Femur (tissue), 1 donor: Measurements from ENCODE around the gene CALCR.
"Not testable (repeated sequence)": the region's sequence is repeated elsewhere in the genome, so short reads cannot be mapped to it uniquely, and the experiment has no call there.

Source experiments
- DNase-seq: peaks from one replicate; pipeline ENCODE4 v3.0.0-alpha.2; 2017

CALCR gene

GRCh38 chr7:93559639-93560491, 14.7 kb downstream of the CALCR start:
- DNase-seq = no peak

GRCh38 chr7:93558705-93559614, 15.6 kb downstream of the CALCR start:
- no peak for DNase-seq

GRCh38 chr7:93551931-93552330, 22.6 kb downstream of the CALCR start:
- DNase-seq = no peak

DNA sequence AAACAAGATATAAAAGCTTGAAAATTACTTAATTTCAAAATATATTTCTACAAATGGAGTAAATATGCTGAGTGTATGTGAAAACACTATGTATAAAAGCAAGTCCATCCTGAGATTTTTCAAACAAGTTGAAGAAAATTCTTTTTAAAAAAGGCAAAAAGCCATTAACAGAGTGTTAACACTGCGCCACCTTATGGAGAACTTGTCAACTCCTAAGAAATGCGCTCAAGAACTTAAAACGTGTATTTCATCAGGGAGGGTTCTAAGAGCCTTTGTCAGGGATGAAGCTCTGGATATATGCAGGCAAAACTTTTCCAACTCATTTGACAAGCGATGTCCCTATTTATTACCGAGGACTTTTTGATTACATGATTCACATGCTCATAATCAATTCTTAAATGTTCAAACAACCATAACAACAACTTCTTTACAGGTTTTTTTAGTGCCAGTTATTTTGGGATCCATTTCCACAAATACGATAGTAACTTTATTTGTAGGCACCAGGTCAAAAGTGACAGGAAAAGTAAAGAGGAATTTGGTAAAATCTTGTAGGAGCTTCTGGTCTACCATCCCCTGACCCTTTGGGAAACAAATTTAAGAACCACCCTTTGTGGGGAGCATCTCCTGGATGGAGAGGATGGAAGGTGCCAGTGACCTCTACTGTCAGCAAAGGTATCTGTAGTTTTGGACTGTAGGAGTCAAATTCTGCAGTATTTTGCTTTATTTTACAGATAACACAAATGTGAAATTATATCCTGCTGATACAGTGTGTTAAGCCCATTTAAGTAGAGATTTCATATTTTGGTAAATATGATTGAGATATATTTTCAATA, 23.2 kb downstream of the CALCR start:
- no peak for DNase-seq

GRCh38 chr7:93547716-93548115, 26.8 kb downstream of the CALCR start:
- no peak for DNase-seq

- peak; percentile 40 for DNase-seq
Measured at GRCh38 chr7:93544691-93545090, 29.8 kb downstream of the CALCR start.

DNA sequence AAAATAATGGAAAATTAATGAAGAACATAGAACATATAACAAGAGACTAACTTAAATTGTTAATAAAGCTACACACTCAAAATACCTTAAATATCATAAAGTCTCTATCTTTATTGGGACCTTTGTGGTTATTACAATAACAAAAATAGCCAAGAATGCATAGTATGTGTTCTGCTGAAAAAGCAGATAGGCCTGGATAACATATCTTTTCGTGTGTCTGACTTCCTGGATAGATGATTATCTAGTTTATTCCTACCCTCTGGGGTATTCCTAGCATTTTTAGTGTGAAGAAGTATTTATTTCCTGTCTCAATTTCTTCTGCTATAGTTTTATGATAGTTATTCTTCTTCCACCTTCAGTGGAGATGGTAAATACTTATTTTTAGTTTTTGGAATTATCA, 36.5 kb downstream of the CALCR start:
- no peak for DNase-seq

DNA sequence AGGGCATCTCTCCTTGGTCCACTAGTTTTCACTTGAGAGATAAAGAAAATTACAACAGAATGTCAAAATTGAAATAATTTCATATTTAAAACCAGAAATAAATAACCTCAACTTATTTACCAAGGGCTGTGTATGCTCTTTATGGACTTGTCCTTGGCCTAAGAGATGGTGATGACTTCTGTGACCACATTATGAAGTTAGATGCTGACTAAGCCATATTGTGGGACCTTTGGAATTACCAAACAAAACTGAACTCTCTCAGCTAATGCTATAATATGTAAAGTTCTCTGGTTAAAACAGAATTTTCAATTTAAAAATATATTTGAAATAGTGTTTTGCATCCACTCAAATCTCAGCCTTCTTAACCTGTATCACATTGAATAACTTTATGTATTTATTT, 38.9 kb downstream of the CALCR start:
- no peak for DNase-seq

- DNase-seq = no peak
Measured at GRCh38 chr7:93530701-93531100, 43.8 kb downstream of the CALCR start.

GRCh38 chr7:93516834-93517233, 57.7 kb downstream of the CALCR start:
- no peak for DNase-seq

DNA sequence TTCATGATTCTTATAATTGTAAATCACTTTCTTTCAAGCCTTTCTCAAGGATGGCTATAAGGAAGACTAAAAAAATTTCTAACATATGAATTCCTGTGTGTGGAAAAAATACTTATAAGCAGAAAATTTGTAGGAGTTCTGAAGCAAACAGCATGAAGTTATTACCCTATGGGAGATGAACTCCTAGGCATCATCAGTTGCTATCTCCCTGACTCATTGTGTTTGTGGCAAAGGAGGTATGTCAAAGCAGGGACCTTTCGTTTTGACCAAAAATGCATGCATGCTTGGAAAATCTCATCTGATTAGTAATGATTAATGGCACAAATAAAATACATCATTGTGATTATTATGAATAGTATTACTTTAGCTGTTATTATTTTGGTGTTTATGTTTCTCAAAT, 59.4 kb downstream of the CALCR start:
- no peak for DNase-seq

DNA sequence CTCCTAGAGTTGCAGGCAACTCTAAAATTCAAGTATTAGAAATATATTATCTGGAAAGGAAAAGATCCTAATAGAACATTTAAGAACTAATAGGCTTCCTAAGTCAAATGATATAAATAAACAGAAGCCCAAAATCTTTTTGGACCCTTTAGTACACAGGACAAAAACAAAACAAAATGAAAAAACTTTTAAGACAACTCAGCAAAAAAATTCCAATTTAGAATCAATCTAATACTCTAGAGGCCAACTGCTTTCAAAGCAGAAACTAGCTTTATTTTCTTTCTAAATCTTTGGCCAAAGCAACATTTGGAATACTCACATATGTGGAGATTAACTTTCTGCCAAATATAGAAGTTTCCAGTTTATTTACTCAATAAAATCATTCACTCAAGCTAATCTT, 65.2 kb downstream of the CALCR start:
- DNase-seq = no peak

DNA sequence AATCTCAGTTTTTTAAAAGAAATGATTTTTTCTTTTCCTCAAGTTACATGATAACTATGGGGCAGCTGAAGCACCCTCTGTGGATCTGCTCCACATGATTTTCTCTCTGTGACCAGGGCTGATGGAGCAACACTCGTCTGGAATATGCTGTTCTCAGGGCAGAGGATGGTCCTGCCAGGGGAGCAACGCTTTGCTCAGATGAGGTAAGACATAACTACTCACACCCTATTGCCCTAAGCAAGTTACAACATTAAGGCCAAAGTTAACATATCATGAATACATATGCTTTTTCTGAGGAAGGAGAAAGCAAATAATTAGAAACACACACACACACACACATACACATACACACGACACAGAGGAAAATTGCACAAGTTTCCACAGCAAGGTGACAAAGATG, 71.4 kb downstream of the CALCR start:
- DNase-seq = no peak

DNA sequence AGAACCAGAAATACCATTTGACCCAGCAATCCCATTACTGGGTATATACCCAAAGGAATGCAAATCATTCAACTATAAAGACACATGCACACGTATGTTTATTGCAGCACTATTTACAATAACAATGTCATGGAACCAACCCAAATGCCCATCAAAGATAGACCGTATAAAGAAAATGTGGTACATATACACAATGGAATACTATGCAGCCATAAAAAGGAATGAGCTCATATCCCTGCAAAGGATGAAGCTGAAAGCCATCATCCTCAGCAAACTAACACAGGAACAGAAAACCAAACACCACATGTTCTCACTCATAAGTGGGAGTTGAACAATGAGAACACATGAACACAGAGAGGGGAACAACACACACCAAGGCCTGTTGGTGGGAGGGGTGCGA, 82.7 kb downstream of the CALCR start:
- not testable (repeated sequence) for DNase-seq

- DNase-seq = no peak
Measured at GRCh38 chr7:93476491-93477344, 97.8 kb downstream of the CALCR start.

GRCh38 chr7:93475811-93476210, 98.7 kb downstream of the CALCR start:
- no peak for DNase-seq

- DNase-seq = no peak
Measured at GRCh38 chr7:93471456-93471855, 103.1 kb downstream of the CALCR start.

- no peak for DNase-seq
Measured at GRCh38 chr7:93463764-93464163, 110.8 kb downstream of the CALCR start.

GRCh38 chr7:93461350-93461749, 113.2 kb downstream of the CALCR start:
- DNase-seq = no peak

- DNase-seq = no peak
Measured at GRCh38 chr7:93453262-93453661, 121.3 kb downstream of the CALCR start.

- no peak for DNase-seq
Measured at GRCh38 chr7:93448176-93448575, 126.3 kb downstream of the CALCR start.

DNA sequence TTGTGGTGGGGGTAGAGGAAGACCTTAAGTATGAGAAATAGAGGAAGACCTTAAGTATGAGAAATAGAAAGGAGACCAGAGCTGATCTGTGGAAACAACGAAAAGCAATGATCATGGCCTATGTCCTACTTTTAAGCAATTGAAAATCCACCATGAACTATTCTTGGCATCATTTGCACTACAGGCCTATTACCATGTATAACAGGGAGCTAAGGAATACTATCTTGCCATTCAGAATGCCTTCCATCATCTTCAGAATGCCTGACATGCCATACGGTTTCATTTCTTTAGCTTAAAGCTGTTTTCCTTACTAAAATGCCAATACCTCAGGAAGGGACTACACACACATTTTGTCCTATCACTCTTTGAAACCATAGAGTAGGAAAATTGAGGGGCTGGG, 127.0 kb downstream of the CALCR start:
- DNase-seq = no peak
